SKM-1 (cell line): ENCODE results near the gene SH3D21.

Experiments used
- DNase-seq: peaks from one replicate; lab custom pipeline; 2025; ENCODE audit not compliant: unreplicated experiment; lab: John Stamatoyannopoulos, UW

SH3D21 gene

DNA sequence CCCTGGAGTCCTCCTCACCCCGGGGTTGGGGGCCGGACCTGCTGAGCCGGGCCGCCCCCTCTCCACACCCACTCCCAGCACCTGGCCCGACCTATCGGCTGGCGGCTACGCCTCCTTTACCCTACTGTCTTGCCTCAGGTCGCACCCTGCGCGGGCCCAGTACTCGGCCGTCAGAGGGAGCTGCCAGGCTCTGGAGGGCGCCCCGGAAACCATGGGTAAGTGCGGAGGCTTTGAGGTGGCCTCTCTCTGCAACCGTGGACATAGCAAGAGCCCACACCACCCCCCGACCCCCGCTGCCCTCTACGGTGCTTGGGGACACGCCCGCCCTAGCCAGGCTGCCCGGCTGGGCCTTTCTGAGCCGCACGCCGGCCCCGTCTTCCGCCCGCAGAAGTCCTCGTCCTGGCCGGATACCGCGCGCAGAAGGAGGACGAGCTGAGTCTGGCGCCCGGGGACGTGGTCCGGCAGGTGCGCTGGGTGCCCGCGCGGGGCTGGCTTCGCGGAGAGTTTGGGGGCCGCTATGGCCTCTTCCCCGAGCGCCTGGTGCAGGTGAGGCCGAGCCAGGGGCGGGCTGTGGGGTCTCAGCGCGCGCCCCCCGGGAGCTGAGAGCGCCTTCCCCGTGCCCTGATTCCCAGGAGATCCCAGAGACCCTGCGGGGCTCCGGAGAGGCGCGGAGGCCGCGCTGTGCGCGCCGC is at the start of gene SH3D21:
Gene SH3D21 (plus strand): TSS at position 159 of the 692 bp plus-strand sequence. CDS start 53 bp downstream, at position 212.
- no peak for DNase-seq

DNA sequence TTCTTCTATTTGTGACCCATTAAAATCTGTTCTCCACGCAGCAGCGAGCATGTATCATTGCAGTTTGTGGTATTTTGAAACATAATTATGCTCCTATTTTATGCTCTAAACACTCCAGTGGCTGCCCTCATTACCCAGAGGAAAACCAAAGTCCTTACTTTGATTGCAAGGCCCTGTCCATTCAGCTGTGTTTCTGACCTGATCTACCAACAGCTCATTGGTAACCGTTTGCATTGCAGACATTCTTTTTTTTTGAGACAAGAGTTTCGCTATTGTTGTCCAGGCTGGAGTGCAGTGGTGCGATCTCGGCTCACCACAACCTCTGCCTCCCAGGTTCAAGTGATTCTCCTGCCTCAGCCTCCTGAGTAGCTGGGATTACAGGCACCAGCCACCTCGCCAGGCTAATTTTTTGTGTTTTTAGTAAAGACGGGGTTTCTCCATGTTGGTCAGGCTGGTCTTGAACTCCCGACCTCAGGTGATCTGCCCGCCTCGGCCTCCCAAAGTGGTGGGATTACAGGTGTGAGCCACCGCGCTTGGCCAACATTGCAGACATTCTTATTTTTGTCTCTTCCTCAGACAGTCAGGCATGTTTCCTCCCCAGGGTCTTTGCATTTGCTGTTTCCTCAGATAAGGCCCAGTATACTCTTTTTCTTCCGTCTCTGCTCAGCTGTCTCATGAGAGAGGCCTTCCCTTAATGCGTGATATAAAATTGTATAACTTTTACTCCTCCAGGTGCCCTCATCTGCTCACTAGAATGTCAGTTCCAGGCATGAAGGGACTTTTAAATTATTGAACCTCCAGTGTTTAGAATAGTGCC is 49.4 kb upstream of the SH3D21 start:
- DNase-seq, result no peak

- no peak for DNase-seq
Measured at GRCh38 chr1:36257375-36257767, 48.8 kb upstream of the SH3D21 start.

GRCh38 chr1:36258960-36259344 is 47.2 kb upstream of the SH3D21 start:
- DNase-seq, result no peak

- no peak for DNase-seq
Measured at GRCh38 chr1:36268981-36269380, 37.2 kb upstream of the SH3D21 start.

GRCh38 chr1:36269408-36269838 is 36.7 kb upstream of the SH3D21 start:
- DNase-seq, result no peak

DNA sequence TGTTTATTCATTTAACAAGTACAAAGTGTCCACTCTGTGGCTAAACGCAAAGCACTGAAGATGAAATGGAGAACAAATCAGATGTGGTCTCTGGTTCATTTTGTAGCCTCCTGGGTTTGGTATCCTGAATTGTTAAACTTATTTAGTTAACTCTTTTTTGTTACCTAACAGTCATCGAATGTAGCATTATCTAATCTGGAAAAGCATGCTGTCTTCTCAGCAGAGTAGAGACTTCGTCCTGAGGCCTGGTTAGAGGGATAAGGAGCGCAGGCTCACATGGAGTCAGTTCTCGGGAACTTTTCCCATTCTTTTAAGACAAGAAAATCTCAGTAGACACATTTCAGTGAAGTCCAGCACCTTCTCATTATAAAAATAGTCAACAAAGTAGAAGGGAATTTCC is 33.1 kb upstream of the SH3D21 start:
- no peak for DNase-seq

DNA sequence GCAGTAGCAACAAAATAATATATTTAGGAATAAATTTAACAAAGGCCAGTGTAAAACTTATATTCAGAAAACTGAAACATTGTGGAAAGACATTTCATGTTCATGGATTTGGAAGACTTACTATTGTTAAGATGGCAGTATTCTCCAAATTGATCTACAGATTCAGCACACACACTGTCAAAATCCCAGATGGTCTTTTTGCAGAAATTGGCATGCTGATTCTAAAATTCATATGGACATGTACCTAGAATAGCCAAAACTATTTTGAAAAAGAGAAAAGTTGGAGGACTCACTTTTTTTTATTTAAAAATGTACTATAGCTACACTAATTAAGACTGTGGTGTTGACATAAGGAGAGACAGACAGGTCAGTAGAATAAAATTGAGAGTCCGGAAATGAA is 32.0 kb upstream of the SH3D21 start:
- DNase-seq, result no peak

DNA sequence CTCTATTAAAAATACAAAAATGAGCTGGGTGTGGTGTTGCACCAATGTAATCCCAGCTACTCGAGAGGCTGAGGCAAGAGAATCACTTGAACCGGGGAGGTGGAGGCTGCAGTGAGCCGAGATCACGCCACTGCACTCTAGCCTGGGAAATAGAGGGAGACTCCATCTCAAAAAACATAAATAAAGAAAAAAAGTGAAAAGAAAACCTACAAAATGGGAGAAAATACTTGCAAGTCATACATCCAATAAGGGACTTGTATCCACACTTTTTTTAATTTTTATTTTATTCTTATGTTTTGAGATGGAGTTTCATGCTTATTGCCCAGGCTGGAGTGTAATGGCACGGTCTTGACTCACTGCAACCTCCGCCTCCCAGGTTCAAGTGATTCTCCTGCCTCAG is 29.5 kb upstream of the SH3D21 start:
- no peak for DNase-seq

DNA sequence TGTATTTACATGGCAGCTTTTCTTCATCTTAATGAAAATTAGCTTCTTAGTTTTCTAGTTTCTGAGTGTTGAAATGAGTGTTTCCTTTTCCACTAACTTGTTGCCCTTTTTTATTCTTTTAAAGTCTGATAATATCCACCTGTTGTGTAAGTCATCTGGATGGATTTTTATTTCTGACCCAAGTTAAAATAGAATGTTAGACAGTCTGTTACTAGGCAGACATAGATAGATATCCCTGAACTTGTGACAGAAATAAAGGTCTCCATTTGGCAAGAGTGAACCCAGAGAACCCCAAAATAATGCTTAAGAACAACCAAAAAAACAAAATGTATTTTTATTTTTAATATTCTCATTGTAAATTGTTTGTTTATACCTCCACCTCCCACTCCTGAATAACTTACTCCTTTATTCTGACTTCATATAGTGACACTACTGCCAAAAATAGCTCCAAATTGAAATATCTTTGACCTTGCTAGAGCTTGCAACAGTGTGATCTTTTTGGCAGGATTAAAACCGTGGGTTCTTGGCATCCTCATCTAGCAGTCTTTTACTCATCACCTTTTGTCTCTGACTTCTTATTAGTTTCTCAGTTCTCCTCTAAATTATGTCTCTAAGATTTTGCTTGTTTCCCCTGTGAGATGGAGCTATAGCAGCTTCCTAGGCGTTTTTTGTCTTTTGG is 26.9 kb upstream of the SH3D21 start:
- no peak for DNase-seq

DNA sequence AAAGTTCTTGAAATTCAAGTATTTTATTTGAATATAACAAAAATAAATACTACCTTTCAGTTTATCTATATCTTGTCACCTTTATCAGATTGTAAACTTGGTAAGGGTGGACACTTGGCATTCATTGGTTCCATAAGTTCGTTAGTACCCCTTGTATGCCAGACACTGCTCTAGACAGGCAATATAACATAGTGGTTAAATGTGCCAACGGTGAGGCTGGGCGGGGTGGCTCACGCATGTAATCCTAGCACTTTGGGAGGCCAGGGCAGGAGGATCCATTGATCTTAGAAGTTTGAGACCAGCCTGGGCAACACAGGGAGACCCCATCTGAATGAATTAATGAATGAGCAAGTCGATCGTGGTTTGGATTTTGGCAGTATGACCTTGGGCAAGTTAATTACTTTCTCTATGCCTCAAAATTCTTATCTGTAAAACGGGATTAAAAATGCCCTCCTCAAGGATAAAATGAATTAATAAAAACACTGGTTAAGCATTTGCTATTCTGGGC is 26.3 kb upstream of the SH3D21 start:
- no peak for DNase-seq

DNA sequence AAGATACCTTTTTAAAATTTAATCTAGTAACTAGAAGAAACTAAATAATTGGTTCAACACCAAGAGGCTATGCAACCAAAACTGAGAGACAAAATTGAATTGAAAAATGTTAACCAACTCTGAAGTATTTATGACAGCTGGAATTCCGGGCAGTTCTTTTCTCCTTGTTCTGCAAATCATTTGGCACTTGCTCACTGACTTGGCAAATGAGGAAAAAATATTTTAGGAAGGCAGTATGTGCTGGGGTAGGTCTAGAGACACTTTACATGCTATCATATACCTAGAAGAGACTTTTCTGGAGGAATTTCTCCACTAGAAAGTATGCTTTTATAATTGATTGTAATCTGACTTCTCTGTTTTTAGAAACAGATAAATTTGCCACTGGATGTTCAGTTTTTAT is 22.1 kb upstream of the SH3D21 start:
- no peak for DNase-seq

GRCh38 chr1:36284517-36284916 is 21.7 kb upstream of the SH3D21 start:
- no peak for DNase-seq

GRCh38 chr1:36285443-36286101 is 20.6 kb upstream of the SH3D21 start:
- DNase-seq, result peak; percentile 38

DNA sequence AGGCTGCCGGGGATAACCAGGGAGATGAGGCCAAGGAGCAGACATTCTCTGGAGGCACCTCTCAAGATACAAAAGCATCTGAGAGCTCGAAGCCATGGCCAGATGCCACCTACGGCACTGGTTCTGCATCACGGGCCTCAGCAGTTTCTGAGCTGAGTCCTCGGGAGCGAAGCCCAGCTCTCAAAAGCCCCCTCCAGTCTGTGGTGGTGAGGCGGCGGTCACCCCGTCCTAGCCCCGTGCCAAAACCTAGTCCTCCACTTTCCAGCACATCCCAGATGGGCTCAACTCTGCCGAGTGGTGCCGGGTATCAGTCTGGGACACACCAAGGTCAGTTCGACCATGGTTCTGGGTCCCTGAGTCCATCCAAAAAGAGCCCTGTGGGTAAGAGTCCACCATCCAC is 19.4 kb upstream of the SH3D21 start:
- no peak for DNase-seq

GRCh38 chr1:36287595-36287994 is 18.6 kb upstream of the SH3D21 start:
- DNase-seq, result no peak

DNA sequence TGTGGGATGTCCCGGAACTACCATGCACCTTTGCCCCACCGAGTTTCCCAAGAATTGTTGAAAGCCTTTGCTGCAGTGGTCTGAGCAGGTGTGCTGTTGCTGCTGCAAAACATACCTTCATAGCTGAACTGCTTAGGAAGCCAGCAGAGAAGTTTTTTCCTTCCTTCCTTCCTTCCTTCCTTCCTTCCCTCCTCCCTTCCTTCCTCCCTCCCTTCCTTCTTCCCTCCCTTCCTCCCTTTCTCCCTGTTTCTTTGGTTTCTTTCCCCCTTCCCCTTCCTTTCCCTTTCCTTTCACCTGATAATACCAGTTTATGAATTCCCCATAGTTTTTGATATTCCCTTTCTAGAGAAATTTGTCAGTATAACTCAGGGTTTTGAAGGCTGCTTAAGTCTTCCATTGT is 10.8 kb upstream of the SH3D21 start:
- DNase-seq, result no peak

GRCh38 chr1:36297062-36297461 is 9.1 kb upstream of the SH3D21 start:
- no peak for DNase-seq

DNA sequence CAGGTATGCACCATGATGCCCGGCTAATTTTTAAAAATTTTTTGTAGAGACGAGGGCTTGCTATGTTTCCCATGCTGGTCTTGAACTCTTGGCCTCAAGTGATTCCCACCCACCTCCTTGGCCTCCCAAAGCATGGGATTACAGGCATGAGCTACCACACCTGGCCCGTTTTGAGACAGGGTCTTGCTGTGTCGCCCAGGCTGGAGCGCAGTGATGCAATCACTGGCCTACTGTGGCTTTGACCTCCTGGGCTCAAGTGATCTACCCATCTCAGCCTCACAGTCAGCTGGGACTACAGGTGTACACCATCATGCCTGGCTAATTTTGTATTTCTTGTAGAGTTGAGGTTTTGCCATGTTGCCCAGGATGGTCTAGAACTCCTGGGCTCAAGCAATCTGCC is 7.5 kb upstream of the SH3D21 start:
- DNase-seq, result no peak

- no peak for DNase-seq
Measured at GRCh38 chr1:36300526-36300925, 5.6 kb upstream of the SH3D21 start.

GRCh38 chr1:36301220-36301619 is 4.9 kb upstream of the SH3D21 start:
- no peak for DNase-seq
